Transverse colon (tissue), 4 donors: Measurements from ENCODE around the gene POU1F1. TPM values are rescaled to one million over a fixed set of nuclear protein-coding genes. Genes with fewer than 3 reads are reported as not detected.

Experiments used
- DNase-seq: peaks from one replicate; pipeline ENCODE4 v3.0.0-alpha.2; 2019
- H3K27ac ChIP-seq, 4 donors: fragments of 200-600 bp; sonication (generic); 2 replicates each; pipeline ENCODE4 v1.5.1; 2016 to 2018; ENCODE audit warnings: inconsistent platforms in 4 of 4
- H3K27me3 ChIP-seq: fragments of 200-600 bp; sonication (generic); 2 replicates; pipeline ENCODE4 v1.5.1; 2017; ENCODE audit warnings: inconsistent platforms
- H3K36me3 ChIP-seq, 4 donors: fragments of 200-600 bp; sonication (generic); 2 replicates each; pipeline ENCODE4 v1.5.1; 2017 to 2019; ENCODE audit warnings: inconsistent platforms in 4 of 4
- H3K4me1 ChIP-seq, 4 donors: fragments of 200-600 bp; sonication (generic); 2 replicates each; pipeline ENCODE4 v1.5.1; 2017 to 2020; ENCODE audit warnings: inconsistent platforms in 4 of 4
- H3K4me3 ChIP-seq, 4 donors: fragments of 200-600 bp; sonication (generic); 1 replicate in 1 of 4; 2 replicates in 3 of 4; pipeline versions ENCODE4 v1.5.1 to v1.6.1; 2017 to 2019; ENCODE audit warnings: inconsistent platforms in 4 of 4
- H3K9me3 ChIP-seq, 2 donors: fragments of 200-600 bp; sonication (generic); 2 replicates each; pipeline ENCODE4 v1.5.1; 2017 to 2019; ENCODE audit warnings: inconsistent platforms in 2 of 2
- EP300 ChIP-seq: sonication (generic); formaldehyde crosslinking; IDR thresholded peaks from one replicate; pipeline ENCODE4 v1.6.1; 2017; ENCODE audit warnings: antibody characterized with exemption, low read depth
- POLR2A ChIP-seq: fragments of 450-650 bp; IDR thresholded peaks from one replicate; pipeline ENCODE4 v1.6.1; 2016; ENCODE audit warnings: antibody characterized with exemption, mild to moderate bottlenecking, moderate library complexity
- POLR2AphosphoS5 ChIP-seq, 3 donors: sonication (generic); formaldehyde crosslinking; IDR thresholded peaks; one replicate each; pipeline ENCODE4 v1.6.1; 2016; ENCODE audit warnings: antibody characterized with exemption in 3 of 3
- WGBS, 2 donors: methylation state at CpG; one replicate each; pipeline ENCODE4 v1.1.5; 2018; ENCODE audit warnings: low coverage in 1 of 2; 5-methylcytosine and 5-hydroxymethylcytosine counted together
- in situ Hi-C, 4 donors: fragments of 200-750 bp; cut with MboI; loops; one replicate each; pipeline versions ENCODE4 v1.15.0 to v1.15.1; 2017; ENCODE audit warnings: low sequenced_read_pairs in 3 of 4, low pct_ligation_motif_present in 1 of 4, low pct_unique_long_range_greater_than_20kb in 1 of 4
- intact Hi-C: fragments of 100-400 bp; cut with DNase I; formaldehyde crosslinking; loops from one replicate; pipeline ENCODE4 v1.15.1; 2023; ENCODE audit warnings: low total_unique reads
- total RNA-seq, 4 donors: library from RNA; depleted of rRNA; stranded (reverse); fragments of >200 nt; gene quantifications; one replicate each; pipeline ENCODE4 v1.1.0, GENCODE V29; 2016
- TF ChIP-seq, protein P1 (sequence below), 5 experiments: fragments of 200-600 bp in 3 of 5; fragments of 450-650 bp in 2 of 5; sonication (generic) in 3 of 5; IDR thresholded peaks; 1 replicate in 2 of 5; 2 replicates in 3 of 5; pipeline ENCODE4 v1.5.1; 2016 to 2017; ENCODE audit warnings: antibody characterized with exemption in 5 of 5, inconsistent platforms in 3 of 5, mild to moderate bottlenecking in 2 of 5, moderate library complexity in 1 of 5

Gene POU1F1
- total RNA-seq, 4 donors from 2014 or later = not detected

- no peaks in the 10 kb centered on the region for H3K9me3 ChIP-seq
- no peaks in the 10 kb centered on the region for H3K36me3 ChIP-seq
- WGBS, 2 donors = 90 to 94% methylated on average over 1 of the region's 1 CpG
- in situ Hi-C loops (no loop called here), intact Hi-C loops (no loop called here)
- H3K4me1 ChIP-seq = peaks cover 0 to 14% (median 6%) of the 10 kb centered on the region in 4 donors
- no peak for TF ChIP-seq POLR2A
- TF ChIP-seq POLR2AphosphoS5 (IDR thresholded peaks at IDR 0.05) = no peak
- TF ChIP-seq EP300 = no peak
- TF ChIP-seq, protein P1, sequence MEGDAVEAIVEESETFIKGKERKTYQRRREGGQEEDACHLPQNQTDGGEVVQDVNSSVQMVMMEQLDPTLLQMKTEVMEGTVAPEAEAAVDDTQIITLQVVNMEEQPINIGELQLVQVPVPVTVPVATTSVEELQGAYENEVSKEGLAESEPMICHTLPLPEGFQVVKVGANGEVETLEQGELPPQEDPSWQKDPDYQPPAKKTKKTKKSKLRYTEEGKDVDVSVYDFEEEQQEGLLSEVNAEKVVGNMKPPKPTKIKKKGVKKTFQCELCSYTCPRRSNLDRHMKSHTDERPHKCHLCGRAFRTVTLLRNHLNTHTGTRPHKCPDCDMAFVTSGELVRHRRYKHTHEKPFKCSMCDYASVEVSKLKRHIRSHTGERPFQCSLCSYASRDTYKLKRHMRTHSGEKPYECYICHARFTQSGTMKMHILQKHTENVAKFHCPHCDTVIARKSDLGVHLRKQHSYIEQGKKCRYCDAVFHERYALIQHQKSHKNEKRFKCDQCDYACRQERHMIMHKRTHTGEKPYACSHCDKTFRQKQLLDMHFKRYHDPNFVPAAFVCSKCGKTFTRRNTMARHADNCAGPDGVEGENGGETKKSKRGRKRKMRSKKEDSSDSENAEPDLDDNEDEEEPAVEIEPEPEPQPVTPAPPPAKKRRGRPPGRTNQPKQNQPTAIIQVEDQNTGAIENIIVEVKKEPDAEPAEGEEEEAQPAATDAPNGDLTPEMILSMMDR (IDR thresholded peaks at IDR 0.05) = no peak
- no peak for DNase-seq
- no peak overlapping the region for H3K27ac ChIP-seq
- no peak overlapping the region for H3K4me3 ChIP-seq
- H3K27me3 ChIP-seq = no peaks in the 10 kb centered on the region
Observed at GRCh38 chr3:87233805-87234204, 42.6 kb downstream of the POU1F1 start.

DNA sequence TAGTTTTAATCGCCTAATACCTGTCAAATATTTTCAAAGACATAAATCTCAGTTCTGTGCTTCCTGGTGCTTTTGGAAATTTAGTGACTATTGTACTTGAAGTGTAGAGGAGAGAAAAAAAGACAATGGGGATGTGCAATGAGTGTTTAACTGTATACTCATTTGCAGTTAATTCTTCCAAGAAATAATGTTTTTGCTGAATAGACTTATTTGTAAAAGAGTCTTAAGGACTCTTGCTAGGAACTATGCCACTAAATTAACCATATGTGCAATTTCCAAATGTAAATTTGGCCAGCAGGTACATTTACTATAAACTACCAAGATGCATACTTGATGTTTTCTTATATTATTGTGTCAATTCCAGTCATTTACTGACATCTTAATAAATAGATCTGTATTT is 47.3 kb downstream of the POU1F1 start:
- Histone ChIP-seq H3K36me3 (no peaks in the 10 kb centered on the region), H3K4me3 (peak overlapping the region in 1 of 4 donors; percentile 98), H3K9me3 (no peaks in the 10 kb centered on the region), H3K27ac (no peak overlapping the region), H3K27me3 (no peaks in the 10 kb centered on the region), H3K4me1 (peaks cover 5 to 31% (median 23%) of the 10 kb centered on the region in 4 donors)
- in situ Hi-C loops = no loop called here
- intact Hi-C loops = no loop called here
- WGBS, 2 donors = 69 to 83% methylated on average over 1 of the region's 1 CpG
- TF ChIP-seq, protein P1 (IDR thresholded peaks at IDR 0.05) = no peak
- no peak for TF ChIP-seq EP300
- no peak for TF ChIP-seq POLR2AphosphoS5 (IDR thresholded peaks at IDR 0.05)
- TF ChIP-seq POLR2A = no peak
- DNase-seq = no peak

DNA sequence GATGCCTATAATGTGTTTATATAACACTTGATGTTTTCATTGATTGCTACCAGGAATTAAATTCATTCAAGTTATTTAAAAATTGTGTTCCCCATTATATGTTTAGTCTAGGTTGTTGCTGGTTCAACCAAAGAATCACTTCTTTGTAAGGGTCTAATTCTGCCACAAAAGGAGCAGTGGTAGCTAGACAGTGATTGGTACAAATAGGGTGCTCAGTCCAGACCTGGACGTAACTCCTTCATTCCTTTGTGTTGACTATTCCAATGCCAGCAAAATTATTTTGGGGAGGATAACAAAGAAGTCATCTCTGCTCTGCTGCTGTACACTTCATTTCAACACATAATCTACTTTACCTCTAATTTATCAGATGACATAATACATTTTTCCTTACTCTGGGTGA is 48.1 kb downstream of the POU1F1 start:
- intact Hi-C loops (no loop called here), in situ Hi-C loops (no loop called here)
- no peaks in the 10 kb centered on the region for H3K36me3 ChIP-seq
- TF ChIP-seq POLR2A (no peak), POLR2AphosphoS5 (IDR thresholded peaks at IDR 0.05) (no peak), EP300 (no peak)
- TF ChIP-seq, protein P1 (IDR thresholded peaks at IDR 0.05) = no peak
- no peaks in the 10 kb centered on the region for H3K9me3 ChIP-seq
- H3K4me1 ChIP-seq = peaks cover 5 to 31% (median 23%) of the 10 kb centered on the region in 4 donors
- peak overlapping the region in 2 of 4 donors; percentile 96 to 99 for H3K27ac ChIP-seq
- DNase-seq = no peak
- peak overlapping the region in 3 of 4 donors; percentile 82 to 98 (median 97) for H3K4me3 ChIP-seq
- WGBS, 2 donors = 44% methylated on average over 1 of the region's 1 CpG; no CpG with 5 or more reads in 1 of the 2 donors
- H3K27me3 ChIP-seq = no peaks in the 10 kb centered on the region

DNA sequence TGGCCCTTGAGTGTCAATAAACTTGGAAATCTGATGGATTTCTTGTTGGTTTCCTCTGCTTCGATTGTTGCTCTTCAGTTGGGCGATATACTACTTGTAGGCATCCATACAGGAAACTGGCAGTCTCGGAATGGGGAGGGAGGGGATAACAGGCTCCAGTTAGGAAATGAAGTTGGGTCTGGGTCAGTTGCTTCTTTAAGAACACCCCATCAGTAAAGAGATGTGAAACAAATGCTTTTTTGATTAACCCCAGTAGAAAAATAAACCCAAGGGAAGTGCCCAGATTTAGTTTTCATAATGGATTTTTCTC is 48.6 kb downstream of the POU1F1 start:
- TF ChIP-seq, protein P1 (IDR thresholded peaks at IDR 0.05) = no peak
- no peak for TF ChIP-seq EP300
- no peak for TF ChIP-seq POLR2AphosphoS5 (IDR thresholded peaks at IDR 0.05)
- TF ChIP-seq POLR2A = no peak
- WGBS, 2 donors = 0% methylated on average over 2 to 3 of the region's 3 CpGs
- in situ Hi-C loops = no loop called here
- intact Hi-C loops = no loop called here
- H3K4me1 ChIP-seq = peaks cover 5 to 31% (median 23%) of the 10 kb centered on the region in 4 donors
- no peaks in the 10 kb centered on the region for H3K36me3 ChIP-seq
- H3K9me3 ChIP-seq = no peaks in the 10 kb centered on the region
- H3K27ac ChIP-seq = peak overlapping the region; percentile 91 to 99 (median 94)
- no peak for DNase-seq
- H3K4me3 ChIP-seq = peak overlapping the region; percentile 82 to 98 (median 90)
- H3K27me3 ChIP-seq = no peaks in the 10 kb centered on the region
